Iris pigment epithelial cell (primary cell): Measurements from ENCODE around the gene AMOTL2.

Source experiments
- DNase-seq: peaks from one replicate; pipeline ENCODE4 v3.0.0-alpha.2; 2011; ENCODE audit warnings: low read depth

The AMOTL2 gene

DNA sequence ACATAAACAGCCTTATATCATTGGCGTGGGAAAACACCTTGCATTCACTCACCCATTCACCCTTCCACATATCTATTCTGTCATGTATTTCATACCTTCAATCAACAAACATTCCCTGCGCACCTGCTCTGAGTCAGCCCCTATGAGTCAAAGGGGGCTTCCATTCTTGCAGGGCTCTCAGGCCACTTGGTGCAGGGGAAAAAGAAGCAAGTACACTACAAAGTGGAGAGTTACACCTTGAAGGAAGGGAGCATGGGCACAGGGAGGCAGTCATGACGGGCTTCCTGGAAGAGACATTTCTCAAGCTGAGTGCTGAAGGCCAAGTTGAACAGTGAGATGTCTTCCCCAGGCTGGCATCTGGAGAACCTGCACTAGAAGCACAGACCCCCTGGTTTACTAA is 4.6 kb upstream of the AMOTL2 start:
- no peak for DNase-seq

- no peak for DNase-seq
Measured at GRCh38 chr3:134378384-134378783, 4.1 kb upstream of the AMOTL2 start.

DNA sequence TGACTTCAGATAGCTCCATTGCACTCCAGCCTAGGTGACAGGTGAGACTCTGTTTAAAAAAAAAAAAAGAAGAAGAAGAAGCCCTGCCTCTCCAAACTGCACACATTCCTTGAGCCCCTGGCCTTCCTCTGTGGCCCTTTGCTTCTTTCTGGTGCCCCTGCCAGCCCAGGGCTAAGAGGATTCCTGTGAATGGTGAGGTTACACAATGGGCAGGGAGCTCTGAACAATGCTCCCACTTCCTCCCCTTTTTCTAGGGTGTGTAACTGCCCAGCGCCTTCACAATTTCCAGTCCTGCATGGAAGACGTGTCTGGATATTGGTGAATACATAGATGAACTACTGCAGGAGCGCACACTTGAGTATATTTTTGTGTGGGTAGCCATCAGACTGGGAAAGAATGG is 3.6 kb upstream of the AMOTL2 start:
- DNase-seq, result no peak

- no peak for DNase-seq
Measured at GRCh38 chr3:134376786-134377426, 2.7 kb upstream of the AMOTL2 start.

- DNase-seq, result no peak
Measured at GRCh38 chr3:134376385-134376765, 2.1 kb upstream of the AMOTL2 start.

- no peak for DNase-seq
Measured at GRCh38 chr3:134375582-134376384, 1.5 kb upstream of the AMOTL2 start.

DNA sequence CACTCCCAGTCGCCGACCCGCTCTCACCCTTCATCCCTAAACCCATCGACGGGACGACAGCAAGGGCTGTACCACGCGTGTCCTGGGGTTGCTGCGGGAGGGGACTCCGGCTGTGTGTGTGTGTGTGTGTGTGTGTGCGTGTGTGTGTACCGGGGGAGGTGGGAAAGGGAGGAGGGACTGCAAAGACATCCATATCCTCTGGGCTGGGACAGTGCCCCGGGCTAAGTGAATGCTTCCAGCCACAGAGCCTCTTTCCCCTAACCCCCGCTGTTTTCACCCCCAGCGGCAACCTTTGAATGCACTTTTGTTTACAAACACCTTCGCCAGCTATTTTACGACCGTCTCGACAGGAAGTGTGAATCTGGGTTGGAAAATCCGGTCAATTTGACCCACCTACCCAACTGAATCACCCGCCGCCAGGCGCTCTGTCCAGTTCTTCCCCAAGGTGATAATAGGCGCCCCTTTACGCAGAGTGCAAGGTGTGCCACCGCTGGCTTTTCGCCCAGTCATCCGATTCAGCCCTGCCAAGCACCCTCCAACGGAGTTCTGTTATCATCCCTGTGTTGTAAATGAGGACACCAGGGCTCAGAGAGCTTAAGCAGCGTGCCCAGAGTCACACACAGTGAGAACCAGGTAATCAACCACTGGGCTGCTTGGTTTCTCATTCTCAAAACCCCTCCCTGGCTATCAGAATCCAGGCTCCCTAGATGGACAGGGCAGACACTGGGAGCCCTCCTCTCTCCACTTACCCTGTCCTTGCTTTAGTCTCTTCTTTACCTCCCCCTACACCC is 739 bp upstream of the AMOTL2 start:
- DNase-seq, result no peak

DNA sequence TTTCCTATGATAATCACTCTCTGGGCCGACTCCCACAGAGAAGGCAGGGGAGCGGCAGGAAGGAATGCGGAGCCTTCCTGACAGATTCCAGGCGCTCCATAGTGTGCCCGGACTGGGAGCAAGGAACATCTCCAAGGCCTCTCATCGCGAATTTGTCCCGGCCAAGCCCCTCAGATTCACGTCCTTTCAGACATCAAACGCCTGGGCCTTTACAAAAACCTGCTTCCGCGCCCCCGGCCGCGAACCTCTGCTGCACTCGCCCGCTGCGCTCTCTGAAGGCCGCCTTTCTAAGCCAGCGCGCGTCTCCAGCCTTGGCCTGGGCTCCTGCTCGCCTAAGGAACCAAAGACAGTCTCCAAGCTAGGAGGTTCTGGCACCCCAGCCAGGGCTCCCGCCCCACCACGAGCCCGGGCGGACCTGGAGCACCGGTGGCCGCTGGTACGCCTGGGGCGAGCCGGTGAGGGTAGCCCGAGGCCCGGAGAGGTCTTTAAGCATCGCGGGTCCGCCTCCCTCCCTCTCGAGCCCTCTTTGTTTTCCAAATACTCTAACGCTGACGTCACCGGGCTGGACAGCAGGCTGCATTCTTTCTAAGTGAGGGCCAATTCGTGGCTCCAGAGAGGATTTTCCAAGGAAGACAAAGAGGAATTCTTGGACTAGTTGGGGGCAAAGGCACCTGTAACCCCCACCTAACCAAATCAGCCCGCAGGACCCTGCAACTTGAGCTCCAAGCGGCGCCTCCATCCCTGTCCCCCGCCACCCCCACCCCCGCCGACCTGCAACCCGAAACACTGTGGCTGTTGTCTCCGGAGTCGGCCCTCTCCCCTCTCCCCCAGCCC is 759 bp downstream of the AMOTL2 start:
- DNase-seq, result peak; percentile 92

GRCh38 chr3:134372396-134373270 is 1.6 kb downstream of the AMOTL2 start:
- no peak for DNase-seq

- DNase-seq, result peak; percentile 70
Measured at GRCh38 chr3:134371542-134372324, 2.5 kb downstream of the AMOTL2 start.

DNA sequence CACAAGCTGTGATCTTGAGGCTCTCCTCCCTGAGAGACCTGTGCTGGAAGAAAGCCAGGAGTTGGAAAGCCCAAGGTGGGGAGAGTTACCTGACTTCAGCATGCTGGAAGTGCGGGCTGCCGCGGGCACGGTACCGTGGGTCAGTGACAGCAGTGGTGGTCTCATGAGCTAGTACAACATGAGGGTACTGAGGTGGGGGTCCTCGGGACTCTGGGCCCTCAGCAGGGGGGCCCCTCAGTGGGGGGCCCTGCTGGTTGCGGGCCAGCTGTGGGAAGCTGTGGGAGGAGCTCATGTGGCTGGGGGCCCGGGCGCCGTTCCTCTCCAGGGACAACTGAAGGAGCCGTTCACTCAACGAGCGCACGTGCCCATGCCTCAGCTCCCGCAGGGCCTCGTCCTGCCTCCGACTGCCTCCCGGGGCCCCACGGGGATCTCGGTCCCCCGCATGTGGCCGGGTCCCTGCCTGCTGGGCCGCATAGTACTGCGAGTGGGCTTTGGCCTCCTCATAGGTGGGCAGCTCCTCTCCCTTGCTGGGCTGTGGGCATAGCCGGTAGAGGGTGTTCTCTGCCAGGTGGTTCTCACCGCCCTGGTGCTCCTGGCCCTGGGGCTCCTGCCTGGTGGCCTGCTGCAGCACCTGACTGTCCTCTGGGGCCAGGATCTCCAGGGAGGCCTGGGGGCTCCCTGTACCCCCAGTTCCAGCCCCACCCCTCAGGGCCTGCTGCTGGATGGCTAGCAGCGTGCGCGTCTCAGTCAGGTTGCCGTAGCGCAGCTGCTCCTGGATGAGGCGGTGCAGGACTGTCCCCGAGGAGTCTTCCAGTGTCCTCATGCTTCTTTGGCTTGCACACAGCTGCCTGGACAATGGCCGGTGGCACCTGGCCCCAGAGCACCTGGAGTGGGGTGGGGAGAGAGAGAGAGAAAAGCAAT is 3.4 kb downstream of the AMOTL2 start:
- no peak for DNase-seq

DNA sequence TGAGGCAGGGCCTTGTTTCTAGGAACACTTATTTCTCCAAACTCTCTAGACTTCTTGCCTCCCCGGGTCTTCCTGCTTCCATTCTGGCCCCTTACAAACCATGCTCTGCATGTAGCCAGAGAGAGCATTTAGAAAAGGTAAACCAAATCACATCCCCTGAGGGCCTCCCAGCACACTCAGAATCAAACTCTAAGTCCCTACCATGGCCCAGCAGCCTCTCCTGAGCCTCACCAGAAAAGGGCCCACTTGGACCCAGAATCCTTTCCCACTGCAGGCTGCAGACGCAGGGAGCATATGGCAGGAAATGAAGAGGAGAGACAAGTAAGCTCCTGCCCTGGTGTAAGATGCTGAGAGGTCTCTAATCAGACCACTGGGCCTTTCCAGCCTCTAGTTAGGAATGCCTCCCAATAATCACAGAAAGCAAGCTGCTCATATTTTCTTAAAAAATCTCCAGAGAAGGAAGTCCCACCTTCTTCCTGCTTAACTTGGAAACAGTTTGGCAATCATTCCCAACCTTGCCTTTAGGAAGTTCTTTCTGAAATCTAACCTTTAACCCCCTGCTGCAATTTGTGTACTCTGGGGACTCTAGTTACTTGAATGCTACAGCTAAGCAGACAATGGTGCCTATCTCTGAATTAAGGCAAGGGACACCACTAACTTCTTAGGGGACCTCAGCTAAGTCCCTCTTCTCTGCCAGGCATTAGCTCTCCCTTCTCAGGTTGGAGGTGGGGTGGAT is 4.2 kb downstream of the AMOTL2 start:
- no peak for DNase-seq

DNA sequence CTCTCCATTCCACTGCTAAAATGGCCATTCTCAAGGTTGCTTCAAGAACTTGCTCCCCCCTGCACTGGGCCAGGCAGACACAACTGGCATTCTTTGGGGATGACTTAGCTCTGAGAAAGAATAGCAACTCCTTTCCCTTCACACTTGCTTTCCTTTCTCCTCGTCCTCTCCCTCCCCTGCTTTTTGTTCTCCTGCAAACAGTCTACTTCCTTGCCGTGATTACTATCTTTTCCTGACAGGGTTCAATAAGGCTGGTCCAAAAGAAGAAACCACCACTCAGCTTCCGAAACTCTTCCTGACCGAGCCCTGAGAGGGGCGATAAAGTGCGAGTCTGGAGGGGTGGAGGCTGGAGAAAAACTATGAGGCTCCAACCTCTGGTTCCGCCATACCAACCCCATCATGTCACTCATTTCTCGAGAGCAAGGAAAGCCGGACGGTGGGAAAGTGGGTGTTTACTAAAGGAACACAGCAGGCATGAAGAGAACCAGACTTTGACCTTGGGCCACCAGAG is 5.0 kb downstream of the AMOTL2 start:
- peak; percentile 91 for DNase-seq

GRCh38 chr3:134368751-134369105 is 5.5 kb downstream of the AMOTL2 start:
- no peak for DNase-seq

DNA sequence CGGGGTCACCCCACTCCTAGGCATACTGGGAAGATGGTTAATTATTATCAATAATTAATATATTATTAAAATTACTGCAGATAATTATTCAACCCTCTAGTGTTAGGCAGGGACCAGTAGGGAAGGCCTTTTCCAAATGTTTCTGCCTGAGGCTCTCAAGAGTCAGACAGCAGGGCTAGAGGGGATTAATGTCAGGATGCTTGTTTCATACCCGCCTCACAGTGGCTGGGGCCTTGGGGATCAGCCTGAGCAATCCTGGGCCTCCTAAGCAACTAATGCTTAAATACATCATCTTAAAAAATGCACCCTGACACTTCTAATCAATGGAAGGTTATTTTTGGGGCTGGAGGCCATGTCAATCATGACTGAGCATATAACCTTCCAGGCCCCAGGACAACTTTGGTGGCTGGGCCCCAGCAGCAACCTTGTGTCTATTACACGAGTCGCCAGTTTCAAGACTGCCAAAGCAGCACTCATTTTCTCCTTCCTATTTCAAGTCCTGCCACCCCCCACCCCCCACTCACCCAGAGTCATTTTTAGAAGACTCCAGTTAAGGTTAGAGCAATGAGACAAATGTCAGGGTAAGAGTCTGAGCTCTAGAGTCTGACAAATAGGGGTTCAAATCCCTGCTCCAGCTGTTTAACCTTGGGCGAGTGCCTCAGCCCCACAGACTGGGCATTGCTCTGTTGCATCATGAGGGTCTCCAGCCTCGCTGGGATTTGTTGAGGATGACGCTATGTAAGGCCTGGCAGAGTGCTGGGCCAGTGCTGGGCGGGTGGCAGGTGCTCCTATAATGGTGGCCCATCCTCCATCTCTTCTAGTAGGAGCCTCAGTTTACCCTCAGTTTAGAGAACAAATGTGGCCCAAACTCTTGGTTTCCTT is 6.1 kb downstream of the AMOTL2 start:
- no peak for DNase-seq

GRCh38 chr3:134366928-134367811 is 7.1 kb downstream of the AMOTL2 start:
- DNase-seq, result no peak
